Activated T-cell treated with anti-CD3 and anti-CD28 coated beads, Interleukin-2, amount 50 U/mL, for 4 hours (primary cell): Measurements from ENCODE around the gene RGL1. TPM values are rescaled to one million over a fixed set of nuclear protein-coding genes. Genes with fewer than 3 reads are reported as not detected.

Experiments
- ATAC-seq, 2 donors: fragments of 200-7000 bp; cut with Tn5 transposase; one replicate each; pipeline ENCODE4 v1.10.0; 2021
- DNase-seq: peaks from one replicate; pipeline ENCODE4 v3.0.0-alpha.2; 2020
- H3K27me3 Mint-ChIP-seq: one replicate; pipeline ENCODE4 v1.8.0; 2021; ENCODE audit warnings: low read depth, mixed read lengths
- H3K36me3 Mint-ChIP-seq: one replicate; pipeline ENCODE4 v1.8.0; 2022; ENCODE audit warnings: mixed read lengths; ENCODE audit not compliant: insufficient read depth
- H3K4me1 Mint-ChIP-seq: one replicate; pipeline ENCODE4 v1.8.0; 2021; ENCODE audit warnings: low read depth, mixed read lengths
- H3K4me3 Mint-ChIP-seq: one replicate; pipeline ENCODE4 v1.8.0; 2021; ENCODE audit warnings: mild to moderate bottlenecking, moderate library complexity, mixed read lengths
- H3K9me3 Mint-ChIP-seq: one replicate; pipeline ENCODE4 v1.8.0; 2021; ENCODE audit warnings: mixed read lengths
- total RNA-seq, 3 donors: library from RNA; stranded (reverse); gene quantifications; one replicate each; pipeline ENCODE4 v1.2.1, GENCODE V29; 2021

Gene RGL1
- total RNA-seq, 3 donors from 2014 or later = 0.58 to 0.92 (median 0.68) TPM

- no peak overlapping the region for H3K4me3 Mint-ChIP-seq
- peaks cover 17% of the 10 kb centered on the region for H3K4me1 Mint-ChIP-seq
- ATAC-seq = no peak
- H3K36me3 Mint-ChIP-seq = peaks cover 3% of the 10 kb centered on the region
- no peak for DNase-seq
- no peaks in the 10 kb centered on the region for H3K9me3 Mint-ChIP-seq
- no peaks in the 10 kb centered on the region for H3K27me3 Mint-ChIP-seq
These were observed 72.3 kb downstream of the RGL1 start for GRCh38 chr1:183877053-183877720.

GRCh38 chr1:183879494-183879893, 74.6 kb downstream of the RGL1 start:
- Mint-ChIP-seq H3K36me3 (peaks cover 4% of the 10 kb centered on the region), H3K4me1 (peaks cover under 1% of the 10 kb centered on the region), H3K9me3 (no peaks in the 10 kb centered on the region), H3K4me3 (no peak overlapping the region), H3K27me3 (no peaks in the 10 kb centered on the region)
- ATAC-seq (no peak), DNase-seq (no peak)

GRCh38 chr1:183879966-183880365, 75.0 kb downstream of the RGL1 start:
- no peaks in the 10 kb centered on the region for H3K4me1 Mint-ChIP-seq
- no peaks in the 10 kb centered on the region for H3K27me3 Mint-ChIP-seq
- no peak overlapping the region for H3K4me3 Mint-ChIP-seq
- ATAC-seq (no peak), DNase-seq (no peak)
- peaks cover 4% of the 10 kb centered on the region for H3K36me3 Mint-ChIP-seq
- H3K9me3 Mint-ChIP-seq = no peaks in the 10 kb centered on the region

DNA sequence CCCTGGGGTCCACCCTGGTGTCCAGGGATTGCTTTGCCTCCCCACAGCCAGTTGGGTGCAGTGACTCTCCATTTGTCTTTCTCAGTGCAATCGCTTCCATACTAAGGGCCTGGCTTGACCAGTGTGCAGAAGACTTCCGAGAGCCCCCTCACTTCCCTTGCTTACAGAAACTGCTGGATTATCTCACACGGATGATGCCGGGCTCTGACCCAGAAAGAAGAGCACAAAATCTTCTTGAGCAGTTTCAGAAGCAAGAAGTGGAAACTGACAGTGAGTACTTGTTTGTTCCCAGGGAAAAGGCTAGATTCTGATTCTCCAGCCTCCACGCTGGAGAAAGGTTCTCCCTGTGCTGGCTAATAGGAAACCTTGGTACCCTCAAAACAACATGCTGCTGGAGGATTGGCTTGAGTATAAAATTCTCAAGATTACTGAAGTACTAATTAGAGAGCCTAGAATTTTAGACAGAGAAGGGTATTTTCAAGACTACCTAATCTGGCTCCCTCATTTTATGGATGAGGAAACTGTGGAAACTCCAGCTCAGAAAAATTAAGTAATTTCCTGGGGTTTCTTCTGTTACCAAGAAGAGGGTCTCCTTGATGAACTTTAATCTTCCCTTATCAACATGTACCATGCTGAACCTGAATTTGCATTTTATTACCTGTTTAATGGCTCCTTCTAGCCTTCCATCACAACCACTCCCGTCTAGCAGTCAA, 75.8 kb downstream of the RGL1 start:
- Mint-ChIP-seq H3K9me3 (no peaks in the 10 kb centered on the region), H3K4me1 (peaks cover 2% of the 10 kb centered on the region), H3K36me3 (peaks cover 6% of the 10 kb centered on the region), H3K4me3 (no peak overlapping the region), H3K27me3 (no peaks in the 10 kb centered on the region)
- DNase-seq (no peak), ATAC-seq (no peak)

DNA sequence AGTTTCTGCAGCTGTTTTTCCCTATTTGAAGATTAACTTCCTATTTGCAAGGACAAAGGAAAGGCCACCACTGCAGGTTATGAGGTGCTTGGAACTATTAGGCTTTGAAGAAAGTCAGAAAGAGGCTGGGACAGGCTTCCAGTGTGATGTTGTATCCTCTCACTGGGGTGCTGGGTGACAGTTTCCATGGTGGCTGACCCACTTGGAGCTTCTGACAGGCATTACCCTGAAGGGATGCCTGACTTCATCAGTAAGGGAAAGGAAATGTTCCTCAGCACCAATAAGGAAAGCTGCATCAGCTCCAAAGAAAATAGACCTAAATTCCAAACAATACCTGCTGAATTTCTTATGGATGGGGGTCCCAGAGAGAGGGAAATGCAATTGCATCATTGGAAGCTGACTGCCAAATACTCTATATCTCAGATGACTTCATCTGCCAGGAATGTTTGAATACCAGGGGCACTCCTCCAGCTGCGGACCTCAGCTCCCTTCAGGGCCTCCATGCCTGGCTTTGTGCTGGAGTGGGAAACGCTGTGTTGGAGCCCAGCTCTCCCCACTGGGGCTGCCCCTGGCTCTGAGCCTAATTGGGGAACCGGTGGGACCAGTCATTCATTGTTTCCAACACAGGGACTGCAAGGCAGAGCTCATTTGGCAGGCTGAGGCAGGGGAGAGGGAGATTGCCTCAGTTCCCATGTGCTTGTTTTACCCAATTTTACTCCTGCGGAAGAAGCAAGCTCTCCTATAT, 76.6 kb downstream of the RGL1 start:
- no peaks in the 10 kb centered on the region for H3K27me3 Mint-ChIP-seq
- no peaks in the 10 kb centered on the region for H3K9me3 Mint-ChIP-seq
- H3K4me1 Mint-ChIP-seq = peaks cover 2% of the 10 kb centered on the region
- H3K4me3 Mint-ChIP-seq = no peak overlapping the region
- DNase-seq = no peak
- H3K36me3 Mint-ChIP-seq = peaks cover 6% of the 10 kb centered on the region
- ATAC-seq = no peak

GRCh38 chr1:183882335-183883167, 77.6 kb downstream of the RGL1 start:
- Mint-ChIP-seq H3K4me3 (no peak overlapping the region), H3K9me3 (no peaks in the 10 kb centered on the region), H3K36me3 (peaks cover 6% of the 10 kb centered on the region), H3K4me1 (peaks cover 10% of the 10 kb centered on the region), H3K27me3 (no peaks in the 10 kb centered on the region)
- DNase-seq (no peak), ATAC-seq (no peak)

DNA sequence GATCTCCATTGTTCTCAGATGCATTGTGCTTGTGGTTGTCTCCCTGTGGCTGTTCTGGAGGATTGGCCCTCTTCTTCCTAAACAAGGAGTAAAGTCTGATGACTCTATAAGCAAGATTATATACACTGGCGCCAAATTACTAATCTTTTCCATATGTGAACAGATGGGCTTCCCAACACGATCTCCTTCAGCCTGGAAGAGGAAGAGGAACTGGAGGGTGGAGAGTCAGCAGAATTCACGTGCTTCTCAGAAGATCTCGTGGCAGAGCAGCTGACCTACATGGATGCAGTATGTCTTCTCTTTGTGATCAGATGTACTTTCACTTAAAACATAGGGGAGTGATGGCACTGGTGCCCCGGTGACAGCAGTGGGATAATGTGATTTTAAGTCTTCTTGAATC, 78.7 kb downstream of the RGL1 start:
- peaks cover 6% of the 10 kb centered on the region for H3K36me3 Mint-ChIP-seq
- no peaks in the 10 kb centered on the region for H3K9me3 Mint-ChIP-seq
- no peak for DNase-seq
- no peaks in the 10 kb centered on the region for H3K27me3 Mint-ChIP-seq
- H3K4me1 Mint-ChIP-seq = peaks cover 21% of the 10 kb centered on the region
- H3K4me3 Mint-ChIP-seq = no peak overlapping the region
- ATAC-seq = no peak

GRCh38 chr1:183884526-183884925, 79.6 kb downstream of the RGL1 start:
- Mint-ChIP-seq H3K9me3 (no peaks in the 10 kb centered on the region), H3K4me3 (no peak overlapping the region), H3K4me1 (peaks cover 30% of the 10 kb centered on the region), H3K27me3 (no peaks in the 10 kb centered on the region), H3K36me3 (peaks cover 6% of the 10 kb centered on the region)
- DNase-seq (no peak), ATAC-seq (no peak)

DNA sequence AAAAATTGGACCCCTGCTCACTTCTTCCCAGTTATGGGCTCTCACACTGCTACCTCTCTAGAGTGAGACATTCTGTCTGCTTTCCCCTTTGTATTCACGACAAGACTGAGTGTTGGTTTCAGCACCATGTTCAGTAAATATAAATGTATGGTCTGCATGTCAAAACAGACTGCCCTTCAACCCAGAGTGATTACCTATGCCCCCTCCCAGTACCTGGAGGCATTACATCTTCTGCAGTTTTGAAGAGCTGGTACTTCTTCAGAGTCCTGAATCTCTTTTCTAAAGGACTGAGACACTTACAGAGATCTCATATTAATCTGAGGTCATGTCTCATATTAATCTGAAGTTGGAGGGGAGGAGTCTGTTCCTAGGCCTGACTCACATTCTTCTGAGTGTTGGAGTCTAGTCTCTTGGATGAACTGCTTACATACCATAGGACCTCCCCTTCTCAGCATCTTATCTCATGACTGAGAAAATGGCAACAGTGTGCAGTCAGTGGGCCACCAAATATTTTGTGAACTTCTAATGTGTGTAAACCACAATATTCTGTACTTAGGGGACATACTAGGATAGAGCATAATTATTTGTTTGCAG, 80.3 kb downstream of the RGL1 start:
- H3K36me3 Mint-ChIP-seq = peaks cover 3% of the 10 kb centered on the region
- H3K27me3 Mint-ChIP-seq = no peaks in the 10 kb centered on the region
- DNase-seq = no peak
- no peak overlapping the region for H3K4me3 Mint-ChIP-seq
- no peak for ATAC-seq
- peaks cover 37% of the 10 kb centered on the region for H3K4me1 Mint-ChIP-seq
- H3K9me3 Mint-ChIP-seq = no peaks in the 10 kb centered on the region

DNA sequence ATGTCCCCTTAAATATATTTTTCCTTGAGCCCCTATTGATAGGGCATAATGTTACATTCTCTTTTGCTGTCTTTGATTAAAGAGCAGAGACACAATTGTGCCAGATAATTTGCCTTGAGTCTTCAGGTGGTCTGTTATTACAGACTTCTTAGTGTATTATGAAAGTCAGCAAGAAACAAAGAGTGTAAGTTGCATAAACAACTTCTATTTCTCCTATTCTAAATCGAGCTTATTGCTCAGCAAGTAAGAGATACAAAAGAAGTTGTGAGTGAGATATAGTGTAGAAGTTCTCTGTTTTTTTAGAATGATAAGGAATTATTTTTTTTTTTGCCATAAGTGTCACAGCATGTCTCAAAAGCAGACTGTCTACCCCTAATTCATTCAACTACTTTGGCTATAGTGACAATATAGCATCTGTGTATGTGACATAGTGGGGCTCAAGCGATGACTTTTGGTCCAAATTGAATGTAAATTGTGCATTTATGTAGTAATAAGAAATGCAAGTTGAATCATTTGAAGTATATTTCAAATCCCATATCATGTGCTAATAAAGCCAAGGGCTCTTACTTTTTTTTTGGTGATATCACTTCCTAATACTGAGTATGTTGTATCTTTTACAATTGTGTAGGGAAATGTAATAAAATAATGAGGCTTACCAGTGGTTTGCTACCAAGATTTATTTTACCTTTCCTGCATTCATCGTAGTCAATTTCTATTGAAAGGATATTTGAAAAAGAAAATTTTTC, 81.3 kb downstream of the RGL1 start:
- Mint-ChIP-seq H3K36me3 (peaks cover 3% of the 10 kb centered on the region), H3K4me3 (no peak overlapping the region), H3K27me3 (no peaks in the 10 kb centered on the region), H3K4me1 (peaks cover 39% of the 10 kb centered on the region), H3K9me3 (no peaks in the 10 kb centered on the region)
- ATAC-seq (no peak), DNase-seq (no peak)

DNA sequence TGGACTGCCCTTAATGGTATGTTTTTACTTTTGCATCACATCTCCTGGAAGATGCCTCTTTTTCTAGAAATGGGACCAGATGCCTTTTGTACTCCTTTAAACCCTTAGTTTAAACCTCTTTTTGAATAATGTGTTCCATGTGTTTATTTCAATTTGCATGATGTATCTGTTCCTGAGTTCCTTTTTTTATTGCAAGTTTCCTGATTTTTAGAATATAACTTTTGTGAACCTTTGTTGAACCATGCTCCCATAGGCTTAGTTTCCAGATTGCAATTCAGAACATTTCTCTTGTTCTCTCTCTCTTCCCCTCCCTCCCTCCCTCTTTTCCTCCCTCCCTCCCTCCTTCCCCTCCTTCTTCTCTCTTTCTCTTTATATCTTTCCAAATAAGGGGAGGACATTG, 81.9 kb downstream of the RGL1 start:
- peaks cover 39% of the 10 kb centered on the region for H3K4me1 Mint-ChIP-seq
- no peak for DNase-seq
- no peak overlapping the region for H3K4me3 Mint-ChIP-seq
- H3K27me3 Mint-ChIP-seq = no peaks in the 10 kb centered on the region
- no peak for ATAC-seq
- no peaks in the 10 kb centered on the region for H3K9me3 Mint-ChIP-seq
- H3K36me3 Mint-ChIP-seq = peaks cover 3% of the 10 kb centered on the region

GRCh38 chr1:183887826-183888819, 83.2 kb downstream of the RGL1 start:
- DNase-seq (no peak), ATAC-seq (peak; percentile 34 to 52)
- no peaks in the 10 kb centered on the region for H3K9me3 Mint-ChIP-seq
- peaks cover 3% of the 10 kb centered on the region for H3K36me3 Mint-ChIP-seq
- H3K4me3 Mint-ChIP-seq = peak overlapping the region; percentile 54
- H3K4me1 Mint-ChIP-seq = peaks cover 39% of the 10 kb centered on the region
- no peaks in the 10 kb centered on the region for H3K27me3 Mint-ChIP-seq
